SKM-1 treated with dmso at 0.1 percent for 144 hours (cell line): ENCODE measurements around the gene SNAPC2.
"Not testable (repeated sequence)": the region's sequence is repeated elsewhere in the genome, so short reads cannot be mapped to it uniquely, and the experiment has no call there.

ENCODE experiments used
- DNase-seq: peaks from one replicate; lab custom pipeline; 2025; ENCODE audit not compliant: unreplicated experiment; lab: John Stamatoyannopoulos, UW

The SNAPC2 gene

GRCh38 chr19:7921302-7921966, 1.3 kb downstream of the SNAPC2 start:
- no peak for DNase-seq

- DNase-seq: no peak
These were observed 2.1 kb downstream of the SNAPC2 start for GRCh38 chr19:7921967-7922835.

GRCh38 chr19:7922836-7923195, 2.7 kb downstream of the SNAPC2 start:
- no peak for DNase-seq

- no peak for DNase-seq
These were observed 3.4 kb downstream of the SNAPC2 start for GRCh38 chr19:7923295-7924191.

GRCh38 chr19:7924241-7924640, 4.1 kb downstream of the SNAPC2 start:
- DNase-seq: no peak

GRCh38 chr19:7924651-7925170, 4.6 kb downstream of the SNAPC2 start:
- no peak for DNase-seq

- DNase-seq: peak; percentile 53
These were observed 5.2 kb downstream of the SNAPC2 start for GRCh38 chr19:7925171-7925851.

- no peak for DNase-seq
These were observed 6.0 kb downstream of the SNAPC2 start, which contains the start of gene CTXN1 for GRCh38 chr19:7926021-7926726. CTXN1 (minus strand) TSS chr19:7926135; CDS start chr19:7925538, 597 bp downstream.

- DNase-seq: no peak
These were observed 6.8 kb downstream of the SNAPC2 start for GRCh38 chr19:7926727-7927604.

- DNase-seq: no peak
These were observed 7.6 kb downstream of the SNAPC2 start for GRCh38 chr19:7927605-7928333.

GRCh38 chr19:7928334-7928706, 8.2 kb downstream of the SNAPC2 start:
- DNase-seq: no peak

- peak; percentile 60 for DNase-seq
These were observed 8.9 kb downstream of the SNAPC2 start for GRCh38 chr19:7928741-7929701.

- DNase-seq: not testable (repeated sequence)
These were observed 9.9 kb downstream of the SNAPC2 start for GRCh38 chr19:7930030-7930429.

- no peak for DNase-seq
These were observed 10.6 kb downstream of the SNAPC2 start for GRCh38 chr19:7930765-7931164.

- no peak for DNase-seq
These were observed 11.3 kb downstream of the SNAPC2 start for GRCh38 chr19:7931221-7932061.

GRCh38 chr19:7932276-7932929, 12.3 kb downstream of the SNAPC2 start:
- no peak for DNase-seq
